HG03460 (cell line): ENCODE results near the gene MPP2.
"Not testable (repeated sequence)": the region's sequence is repeated elsewhere in the genome, so short reads cannot be mapped to it uniquely, and the experiment has no call there.

Experiments used
- ATAC-seq: cut with Tn5 transposase; IDR thresholded peaks from one replicate; pipeline ENCODE4 v1.9.1; 2021; ENCODE audit not compliant: unreplicated experiment

The MPP2 gene

GRCh38 chr17:43852571-43852970 is 54.8 kb downstream of the MPP2 start:
- no peak for ATAC-seq

DNA sequence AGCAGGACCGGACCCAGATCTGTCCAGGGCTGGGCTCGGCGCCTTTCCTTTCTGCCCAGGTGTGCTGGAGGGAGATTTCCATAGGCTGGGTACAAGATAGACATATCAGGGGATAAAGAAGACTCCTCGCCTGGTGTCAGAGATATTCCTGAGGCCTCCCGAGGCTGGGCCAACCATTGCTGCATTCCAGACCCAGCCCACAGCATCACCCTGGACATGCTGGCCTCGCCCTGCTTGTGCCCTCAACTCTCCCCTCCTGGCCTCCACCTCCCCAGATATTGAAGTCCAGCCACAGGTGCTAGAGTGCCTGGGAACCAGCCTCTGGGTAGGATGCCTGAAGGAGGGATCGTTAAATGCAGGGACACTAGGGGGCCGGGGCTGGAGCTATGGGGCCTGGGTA is 58.2 kb downstream of the MPP2 start:
- ATAC-seq, result no peak

DNA sequence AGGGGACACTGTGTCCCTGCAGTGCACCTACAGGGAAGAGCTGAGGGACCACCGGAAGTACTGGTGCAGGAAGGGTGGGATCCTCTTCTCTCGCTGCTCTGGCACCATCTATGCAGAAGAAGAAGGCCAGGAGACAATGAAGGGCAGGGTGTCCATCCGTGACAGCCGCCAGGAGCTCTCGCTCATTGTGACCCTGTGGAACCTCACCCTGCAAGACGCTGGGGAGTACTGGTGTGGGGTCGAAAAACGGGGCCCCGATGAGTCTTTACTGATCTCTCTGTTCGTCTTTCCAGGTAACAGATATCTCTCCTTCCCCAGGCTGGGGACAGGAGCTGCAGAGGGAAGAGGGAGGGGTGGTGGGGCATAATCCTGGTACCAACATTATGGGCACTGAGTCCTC is 58.7 kb downstream of the MPP2 start:
- no peak for ATAC-seq

GRCh38 chr17:43846963-43847371 is 60.4 kb downstream of the MPP2 start, which contains the start of gene CD300LG:
Gene CD300LG (plus strand): TSS chr17:43847176. CDS start chr17:43847217, 41 bp downstream.
- no peak for ATAC-seq

DNA sequence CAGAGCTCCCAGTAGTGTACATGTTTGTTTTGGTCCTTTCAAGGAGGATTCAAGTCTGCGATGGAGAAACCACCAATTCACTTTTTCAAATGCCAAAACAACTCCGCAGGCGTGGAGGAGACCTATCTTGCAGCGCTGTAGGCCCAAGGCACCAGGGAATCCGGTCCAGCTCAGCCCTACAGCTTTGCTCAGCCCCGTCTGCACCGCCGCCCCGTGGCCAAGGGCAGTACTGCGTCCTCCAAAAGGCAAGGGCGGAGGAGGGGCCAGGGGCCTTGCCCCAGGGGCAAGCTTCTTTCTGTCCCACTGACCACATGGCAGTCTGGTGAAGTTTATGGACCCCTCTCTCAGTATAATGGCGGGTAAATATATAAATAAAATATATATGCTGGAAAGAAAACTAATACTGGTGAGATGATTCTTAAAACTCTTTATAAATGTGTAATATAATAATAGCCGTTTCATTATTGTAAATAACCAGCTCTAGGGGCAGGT is 61.1 kb downstream of the MPP2 start:
- no peak for ATAC-seq

DNA sequence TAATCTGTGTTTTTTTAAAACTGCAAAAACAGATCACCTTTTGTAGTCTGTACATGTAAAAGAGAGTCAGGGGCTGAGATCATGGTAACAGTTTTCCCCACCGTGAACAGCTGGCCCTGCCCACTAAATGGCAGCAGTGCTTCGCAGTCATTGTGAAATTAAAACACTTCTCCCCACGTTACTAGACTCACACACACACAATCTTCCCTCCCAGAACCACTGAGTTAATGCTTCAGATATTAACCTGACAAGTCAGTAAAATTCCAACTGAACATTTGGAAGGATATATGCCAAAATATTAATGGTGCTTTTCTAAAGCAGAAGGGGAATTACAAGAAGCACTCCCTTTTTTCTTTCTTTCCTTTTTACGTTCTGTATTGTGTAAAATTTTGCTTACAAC is 61.6 kb downstream of the MPP2 start:
- no peak for ATAC-seq

- ATAC-seq, result no peak
Observed at GRCh38 chr17:43844241-43844640, 63.1 kb downstream of the MPP2 start.

DNA sequence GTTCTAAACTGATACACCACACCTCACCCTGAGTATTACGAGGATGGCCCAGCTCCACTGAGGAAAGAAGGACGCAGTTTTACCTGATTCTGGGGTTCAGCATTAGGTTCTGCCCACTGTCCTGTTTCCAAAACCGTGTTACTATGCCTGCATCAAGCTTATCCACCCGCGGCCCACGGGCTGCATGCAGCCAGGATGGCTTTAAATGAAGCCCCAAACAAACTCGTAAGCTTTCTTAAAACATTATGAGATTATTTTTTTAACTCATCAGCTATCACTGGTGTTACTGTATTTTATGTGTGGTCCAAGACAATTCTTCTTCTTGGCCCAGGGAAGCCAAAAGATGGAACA is 64.4 kb downstream of the MPP2 start:
- no peak for ATAC-seq

- not testable (repeated sequence) for ATAC-seq
Observed at GRCh38 chr17:43842091-43842974, 65.0 kb downstream of the MPP2 start.

GRCh38 chr17:43841282-43841681 is 66.1 kb downstream of the MPP2 start:
- ATAC-seq, result no peak

DNA sequence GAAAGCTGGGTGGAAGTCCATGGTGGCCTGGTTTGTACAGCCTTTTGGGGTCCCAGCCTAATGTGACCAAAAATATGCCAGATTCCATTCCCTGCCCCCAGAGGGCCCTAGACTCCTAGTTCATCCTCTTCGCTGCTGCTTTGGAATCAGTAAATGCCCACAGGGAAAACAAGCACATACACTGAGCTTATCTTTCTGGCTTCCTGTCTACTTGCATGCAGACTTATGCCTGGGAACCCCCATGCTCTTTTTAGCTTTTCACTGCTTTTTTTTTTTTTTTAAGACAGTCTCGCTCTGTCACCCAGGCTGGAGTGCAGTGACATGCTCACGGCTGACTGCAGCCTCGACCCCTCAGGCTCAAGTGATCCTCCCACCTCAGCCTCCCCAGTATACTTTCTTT is 66.5 kb downstream of the MPP2 start:
- ATAC-seq, result no peak

DNA sequence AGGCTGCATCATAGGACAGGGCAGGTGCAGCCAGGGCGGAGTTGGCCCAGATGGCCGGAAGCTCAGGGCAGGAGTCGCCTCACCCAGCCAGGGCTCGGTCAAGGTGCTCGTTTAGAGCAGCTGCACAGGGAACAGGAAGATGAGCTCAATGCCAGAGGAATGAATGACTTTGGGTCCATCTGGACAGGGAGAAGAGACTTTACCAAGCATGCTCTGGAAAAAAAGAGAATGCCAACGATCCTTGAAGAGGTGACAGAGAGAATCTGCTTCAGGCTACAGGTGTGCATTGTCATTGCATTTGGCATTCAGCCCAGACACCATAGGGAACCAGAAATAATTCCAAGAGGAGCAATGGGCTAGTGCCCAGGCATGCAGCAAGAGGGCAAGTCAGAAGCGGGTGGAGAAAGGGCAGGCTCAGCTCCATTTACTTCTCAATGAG is 67.6 kb downstream of the MPP2 start:
- ATAC-seq, result no peak

DNA sequence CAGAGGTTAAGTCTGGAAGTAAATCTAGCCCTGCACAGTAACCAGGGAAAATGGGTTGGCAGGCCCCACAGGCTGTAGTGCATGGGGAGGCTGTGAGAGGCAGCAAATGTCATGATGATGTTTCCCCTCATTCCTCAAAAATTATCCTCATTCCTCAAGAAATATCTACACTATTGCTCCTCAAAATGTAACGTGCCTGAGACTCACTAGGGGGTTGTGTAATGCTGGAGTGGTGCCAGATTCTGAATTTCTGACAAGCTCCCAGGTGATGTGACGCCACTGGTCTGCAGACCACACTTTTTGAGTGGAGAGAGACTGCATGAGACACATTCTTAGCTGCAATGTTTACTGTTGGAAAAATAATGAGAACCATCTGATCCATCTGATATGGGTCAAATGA is 73.2 kb downstream of the MPP2 start:
- ATAC-seq, result no peak

GRCh38 chr17:43832976-43833829 is 74.1 kb downstream of the MPP2 start, which contains the start of gene MPP3:
Gene MPP3 (minus strand): TSS chr17:43833146. CDS start chr17:43831906, 1,240 bp downstream.
- no peak for ATAC-seq

GRCh38 chr17:43832168-43832975 is 75.0 kb downstream of the MPP2 start:
- ATAC-seq, result no peak

DNA sequence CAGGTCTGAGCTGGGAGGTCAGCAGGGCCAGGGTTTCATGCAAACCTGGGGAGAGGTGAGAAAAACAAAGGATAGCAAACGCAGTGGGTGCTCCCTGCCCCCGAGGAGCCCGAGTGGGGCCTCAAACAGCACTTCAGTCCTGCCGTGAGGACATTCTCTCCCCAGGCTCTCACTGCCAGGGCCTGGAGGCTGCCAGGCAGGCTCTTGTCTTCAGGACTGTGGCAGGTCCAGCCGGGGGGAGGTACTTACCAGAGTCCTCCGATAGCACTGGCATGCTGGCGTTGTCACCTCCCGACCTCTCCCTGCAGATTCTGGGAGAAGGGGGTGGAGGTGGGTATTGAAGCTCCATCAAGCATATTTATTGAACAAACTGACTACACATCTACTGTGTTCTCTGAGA is 75.7 kb downstream of the MPP2 start:
- ATAC-seq, result no peak

DNA sequence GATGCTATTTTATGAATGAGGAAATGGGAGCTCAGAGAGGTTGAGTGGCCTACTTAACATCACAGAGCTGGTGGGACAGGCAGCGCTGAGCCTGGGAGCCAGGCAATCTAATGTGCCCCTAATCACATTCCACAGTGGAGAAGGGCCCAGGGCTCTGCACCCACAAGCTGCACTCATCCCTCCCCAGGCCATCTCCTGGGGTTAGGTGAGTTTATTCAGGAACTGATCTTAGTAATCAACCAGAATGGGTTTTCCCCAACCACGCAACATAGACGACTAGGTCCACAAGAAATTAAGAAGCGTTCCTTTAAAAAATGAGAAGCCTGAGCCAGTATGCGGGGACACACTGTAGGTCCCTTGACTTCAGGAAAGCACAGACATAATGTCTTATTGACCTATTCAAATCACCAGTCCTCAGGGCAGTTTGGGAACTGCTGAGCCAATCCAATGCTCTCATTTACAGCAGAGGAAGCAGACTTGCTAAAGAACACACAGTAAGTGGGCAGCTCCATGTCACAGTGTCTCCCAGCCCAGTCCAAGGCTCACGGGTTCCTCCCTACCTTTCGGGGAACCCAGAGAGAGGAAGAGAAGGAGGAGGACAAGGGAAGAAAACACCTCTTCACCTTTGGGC is 76.7 kb downstream of the MPP2 start:
- no peak for ATAC-seq

- no peak for ATAC-seq
Observed at GRCh38 chr17:43829738-43830137, 77.6 kb downstream of the MPP2 start.

- ATAC-seq, result no peak
Observed at GRCh38 chr17:43827596-43827995, 79.7 kb downstream of the MPP2 start.

GRCh38 chr17:43826206-43826605 is 81.1 kb downstream of the MPP2 start:
- no peak for ATAC-seq
